Activated CD8-positive, alpha-beta memory T cell treated with anti-CD3 and anti-CD28 coated beads, Interleukin-2, amount 50 U/mL, for 48 hours (primary cell): Measurements from ENCODE around the gene MAST1.
"Not testable (repeated sequence)": the region's sequence is repeated elsewhere in the genome, so short reads cannot be mapped to it uniquely, and the experiment has no call there.

ENCODE experiments used
- DNase-seq: peaks from one replicate; pipeline ENCODE4 v3.0.0-alpha.2; 2020

Gene MAST1

GRCh38 chr19:12872941-12873890 is 34.9 kb downstream of the MAST1 start:
- DNase-seq: peak; percentile 69

DNA sequence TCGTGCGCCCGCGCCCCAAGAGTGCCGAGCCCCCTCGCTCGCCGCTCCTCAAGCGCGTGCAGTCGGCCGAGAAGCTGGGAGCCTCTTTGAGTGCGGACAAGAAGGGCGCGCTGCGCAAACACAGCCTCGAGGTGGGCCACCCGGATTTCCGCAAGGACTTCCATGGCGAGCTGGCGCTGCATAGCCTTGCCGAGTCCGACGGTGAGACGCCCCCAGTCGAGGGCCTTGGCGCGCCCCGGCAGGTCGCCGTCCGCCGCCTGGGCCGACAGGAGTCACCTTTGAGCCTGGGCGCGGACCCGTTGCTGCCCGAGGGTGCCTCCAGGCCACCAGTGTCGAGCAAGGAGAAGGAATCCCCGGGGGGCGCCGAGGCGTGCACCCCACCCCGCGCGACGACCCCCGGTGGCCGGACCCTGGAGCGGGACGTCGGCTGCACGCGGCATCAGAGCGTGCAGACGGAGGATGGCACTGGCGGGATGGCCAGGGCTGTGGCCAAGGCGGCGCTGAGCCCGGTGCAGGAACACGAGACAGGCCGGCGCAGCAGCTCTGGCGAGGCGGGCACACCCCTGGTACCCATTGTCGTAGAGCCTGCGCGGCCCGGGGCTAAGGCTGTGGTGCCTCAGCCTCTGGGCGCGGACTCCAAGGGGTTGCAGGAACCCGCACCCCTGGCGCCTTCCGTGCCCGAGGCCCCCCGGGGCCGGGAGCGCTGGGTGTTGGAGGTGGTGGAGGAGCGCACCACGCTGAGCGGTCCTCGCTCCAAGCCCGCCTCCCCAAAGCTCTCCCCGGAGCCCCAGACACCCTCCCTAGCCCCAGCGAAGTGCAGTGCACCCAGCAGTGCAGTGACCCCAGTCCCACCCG is 35.8 kb downstream of the MAST1 start:
- no peak for DNase-seq

DNA sequence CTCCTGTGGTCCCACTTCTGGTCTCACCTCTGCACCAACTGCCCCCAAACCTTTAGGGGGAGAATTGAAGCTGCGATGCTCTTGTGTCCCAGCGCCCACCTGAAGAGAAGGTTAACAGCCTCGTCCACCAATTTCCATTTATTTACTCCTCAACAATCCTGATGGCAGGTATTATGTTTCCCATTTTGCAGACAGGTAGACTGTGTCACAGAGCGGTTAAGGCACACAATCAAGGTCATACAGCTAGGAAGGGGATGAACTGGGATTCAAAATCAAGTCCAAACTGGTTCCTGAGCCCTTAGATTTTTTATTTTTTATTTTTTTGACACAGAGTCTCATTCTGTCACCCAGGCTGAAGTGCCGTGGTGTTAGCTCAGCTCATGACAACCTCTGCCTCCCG is 36.8 kb downstream of the MAST1 start:
- DNase-seq: no peak

- DNase-seq: peak; percentile 65
Measured at GRCh38 chr19:12880551-12881171, 42.3 kb downstream of the MAST1 start.

GRCh38 chr19:12881172-12881808 is 43.0 kb downstream of the MAST1 start, which contains the start of gene DNASE2:
Gene DNASE2 (minus strand): TSS chr19:12881449. CDS start chr19:12881375, 74 bp downstream.
- peak; percentile 93 for DNase-seq

GRCh38 chr19:12882589-12882988 is 44.3 kb downstream of the MAST1 start:
- no peak for DNase-seq

DNA sequence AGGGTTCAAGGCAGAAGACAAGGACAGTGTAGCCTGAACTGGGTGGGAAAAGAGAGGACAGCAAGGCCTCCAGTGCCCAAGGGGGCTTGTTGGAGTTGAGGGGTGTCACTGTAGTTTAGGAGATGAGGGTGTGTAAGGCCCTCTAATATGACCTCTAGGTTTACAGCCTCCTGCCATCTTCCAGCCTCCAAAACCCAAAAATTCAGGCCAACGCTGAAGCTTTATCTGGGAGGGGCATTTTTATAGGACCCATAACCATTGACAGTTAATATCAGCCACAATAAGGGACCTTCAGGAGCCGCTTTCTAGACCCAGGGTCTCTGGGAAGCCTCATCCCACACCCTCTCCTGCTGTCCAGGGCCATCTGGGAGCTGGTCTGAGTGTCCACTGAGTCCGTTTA is 45.9 kb downstream of the MAST1 start:
- no peak for DNase-seq

- DNase-seq: no peak
Measured at GRCh38 chr19:12884627-12884925, 46.3 kb downstream of the MAST1 start.

GRCh38 chr19:12884926-12885748 is 46.8 kb downstream of the MAST1 start:
- DNase-seq: peak; percentile 96

GRCh38 chr19:12885749-12886650 is 47.7 kb downstream of the MAST1 start:
- peak; percentile 63 for DNase-seq

DNA sequence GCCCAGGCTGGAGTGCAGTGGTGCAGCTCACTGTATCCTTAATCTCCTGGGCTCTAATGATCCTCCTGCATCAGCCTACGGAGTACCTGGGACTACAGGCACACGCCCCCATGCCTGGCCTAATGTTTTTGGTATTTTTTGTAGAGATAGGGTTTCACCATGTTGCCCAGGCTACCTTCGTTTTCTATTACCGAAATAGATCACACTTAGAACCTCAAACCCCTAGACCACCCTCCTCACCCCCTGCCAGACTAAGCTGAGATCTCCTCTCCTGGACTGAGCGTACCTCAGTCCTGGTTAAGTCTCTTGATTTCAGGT is 48.3 kb downstream of the MAST1 start:
- DNase-seq: no peak

- DNase-seq: no peak
Measured at GRCh38 chr19:12886969-12887747, 48.8 kb downstream of the MAST1 start, which contains the start of gene KLF1. Gene KLF1 (minus strand): TSS chr19:12887201. CDS start chr19:12887140, 61 bp downstream.

DNA sequence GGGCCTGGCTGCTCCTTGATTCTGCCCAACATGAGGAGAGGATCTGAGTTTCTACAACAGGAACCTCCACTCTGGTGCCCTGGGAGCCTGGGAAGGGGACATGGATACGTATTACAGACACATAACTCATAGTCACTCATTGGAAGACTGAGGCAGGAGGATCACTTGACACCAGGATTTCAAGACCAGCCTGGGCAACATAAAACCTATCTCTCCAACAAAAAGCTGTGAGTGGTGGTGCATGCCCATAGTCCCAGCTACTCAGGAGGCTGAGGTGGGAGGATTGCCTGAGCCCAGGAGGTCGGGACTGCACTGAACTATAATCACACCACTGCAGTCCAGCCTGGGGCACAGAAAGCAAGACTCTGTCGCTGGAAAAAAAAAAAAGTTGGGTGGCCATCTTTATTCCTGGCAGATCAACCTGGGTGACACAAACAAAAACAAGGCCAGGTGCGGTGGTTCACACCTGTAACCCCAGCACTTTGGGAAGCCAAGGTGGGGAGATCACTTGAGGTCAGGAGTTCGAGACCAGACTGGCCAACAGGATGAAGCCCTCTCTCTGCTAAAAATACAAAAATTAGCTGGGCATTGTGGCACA is 49.8 kb downstream of the MAST1 start:
- DNase-seq: no peak

- DNase-seq: not testable (repeated sequence)
Measured at GRCh38 chr19:12890299-12890786, 52.0 kb downstream of the MAST1 start.

- DNase-seq: peak; percentile 92
Measured at GRCh38 chr19:12890787-12891552, 52.7 kb downstream of the MAST1 start, which contains the start of gene GCDH. Gene GCDH (plus strand): TSS chr19:12891160. CDS start chr19:12891305, 145 bp downstream.

DNA sequence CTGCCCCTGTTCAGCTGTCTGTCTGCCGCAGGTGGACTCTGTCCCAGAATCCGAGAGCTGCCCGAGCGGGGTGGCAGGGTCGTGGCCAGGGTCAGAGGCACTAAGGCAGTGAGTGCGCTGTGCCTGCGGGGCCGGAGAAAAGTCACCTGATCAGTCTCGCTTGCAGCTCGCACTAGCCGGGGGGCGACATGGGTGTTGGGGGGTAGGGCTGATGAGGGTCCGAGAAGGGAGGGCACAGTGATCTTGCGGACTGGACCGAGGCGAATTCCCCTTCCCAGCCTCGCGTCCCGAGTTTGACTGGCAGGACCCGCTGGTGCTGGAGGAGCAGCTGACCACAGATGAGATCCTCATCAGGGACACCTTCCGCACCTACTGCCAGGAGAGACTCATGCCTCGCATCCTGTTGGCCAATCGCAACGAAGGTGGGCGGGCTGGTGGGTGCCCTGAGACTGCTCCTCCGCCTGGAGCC is 53.3 kb downstream of the MAST1 start:
- DNase-seq: peak; percentile 61

DNA sequence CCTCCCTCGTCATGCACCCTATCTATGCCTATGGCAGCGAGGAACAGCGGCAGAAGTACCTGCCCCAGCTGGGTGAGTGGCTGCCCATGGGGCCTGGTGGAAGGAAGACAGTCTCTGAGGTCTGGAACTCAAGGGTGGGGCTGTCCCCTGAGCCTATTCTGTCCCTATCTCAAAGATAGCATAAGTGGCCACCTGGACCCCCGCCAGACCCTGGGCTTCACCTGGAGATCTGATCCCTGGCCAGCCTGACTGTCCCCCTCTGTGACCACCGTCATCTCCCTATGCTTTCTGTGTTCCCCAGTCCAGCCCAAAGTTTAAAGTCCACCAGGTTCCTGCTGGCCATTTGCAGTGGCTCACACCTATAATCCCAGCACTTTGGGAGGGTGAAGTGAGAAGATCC is 55.3 kb downstream of the MAST1 start:
- DNase-seq: no peak

DNA sequence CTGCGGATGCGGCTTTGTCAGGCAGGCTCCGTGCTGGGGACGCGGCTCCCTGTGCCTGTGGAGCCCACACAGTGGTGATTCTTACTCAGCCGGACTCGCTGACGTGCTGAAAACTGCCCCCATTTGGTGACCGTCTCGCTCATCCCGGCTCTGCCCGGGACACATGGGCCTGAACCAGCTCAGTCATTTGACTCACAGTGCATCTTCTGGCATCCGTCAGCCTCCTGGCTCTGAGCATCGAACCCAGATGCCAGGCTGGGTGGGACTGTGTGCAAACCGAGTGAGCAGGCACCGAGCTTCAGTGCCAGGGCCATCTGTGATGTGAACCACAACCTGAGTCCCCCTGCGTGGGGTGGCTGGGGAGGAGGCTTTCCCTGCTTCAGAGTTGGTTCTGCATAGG is 58.1 kb downstream of the MAST1 start:
- DNase-seq: no peak
